SK-N-SH (cell line): Measurements from ENCODE around the gene H2BK1. TPM values are rescaled to one million over a fixed set of nuclear protein-coding genes. Genes with fewer than 3 reads are reported as not detected.

Source experiments
- CTCF ChIA-PET: fragments of 300-600, 350-600 bp; formaldehyde crosslinking; extraction: SDS; loops from one replicate; lab custom pipeline; 2021; lab: Yijun Ruan, JAX
- POLR2A ChIA-PET: fragments of 350-600 bp; sonication (Branson Sonifier 250); formaldehyde crosslinking; extraction: SDS; loops from one replicate; lab custom pipeline; 2020; ENCODE audit warnings: antibody characterized with exemption, inconsistent platforms; lab: Yijun Ruan, JAX
- DNase-seq: peaks from one replicate; pipeline ENCODE4 v3.0.0; 2012
- H2AFZ ChIP-seq: fragments of 200-600 bp; sonication (generic); 2 replicates; pipeline ENCODE4 v1.8.1; 2016; ENCODE audit warnings: antibody characterized with exemption, mild to moderate bottlenecking, low read depth
- H3F3A ChIP-seq: fragments of 200-600 bp; sonication (generic); replicated peaks from 2 replicates; pipeline ENCODE3; 2016; ENCODE audit warnings: antibody characterized with exemption, mild to moderate bottlenecking; ENCODE audit not compliant: insufficient read depth
- H3K27ac ChIP-seq, 2 experiments: fragments of 200-500 bp in 1 of 2; fragments of 200-600 bp in 1 of 2; sonication (Bioruptor generic) in 1 of 2; sonication (generic), shearing (Covaris generic) in 1 of 2; 2 replicates each; pipeline versions ENCODE4 v1.5.1 to v1.6.1; 2014 to 2016; ENCODE audit warnings: low read depth in 2 of 2, inconsistent platforms in 1 of 2, low read length in 1 of 2, mild to moderate bottlenecking in 1 of 2, mixed read lengths in 1 of 2
- H3K27me3 ChIP-seq: fragments of 200-600 bp; sonication (generic), shearing (Covaris generic); 2 replicates; pipeline ENCODE4 v1.6.1; 2016; ENCODE audit warnings: mixed run types; ENCODE audit not compliant: insufficient read depth
- H3K36me3 ChIP-seq, 2 experiments: fragments of 200-500 bp in 1 of 2; fragments of 200-600 bp in 1 of 2; sonication (Bioruptor generic) in 1 of 2; sonication (generic) in 1 of 2; replicated peaks in 1 of 2; 2 replicates each; pipeline versions ENCODE3 to v1.5.1; 2014 to 2016; ENCODE audit warnings: low read length in 1 of 2, mild to moderate bottlenecking in 1 of 2; ENCODE audit not compliant: insufficient read depth in 2 of 2, control insufficient read depth in 1 of 2
- H3K4me1 ChIP-seq, 2 experiments: fragments of 200-500 bp in 1 of 2; fragments of 200-600 bp in 1 of 2; sonication (Bioruptor generic) in 1 of 2; sonication (generic), shearing (Covaris generic) in 1 of 2; 2 replicates each; pipeline versions ENCODE4 v1.5.1 to v1.6.1; 2014 to 2016; ENCODE audit warnings: low read depth in 1 of 2, low read length in 1 of 2, mixed run types in 1 of 2; ENCODE audit not compliant: insufficient read depth in 2 of 2, control insufficient read depth in 1 of 2
- H3K4me2 ChIP-seq: fragments of 200-600 bp; sonication (generic), shearing (Covaris generic); 2 replicates; pipeline ENCODE4 v1.6.1; 2017; ENCODE audit warnings: mixed run types
- H3K4me3 ChIP-seq, 2 experiments: fragments of 200-500 bp in 1 of 2; fragments of 200-600 bp in 1 of 2; sonication (Bioruptor generic) in 1 of 2; sonication (generic), shearing (Covaris generic) in 1 of 2; 2 replicates each; pipeline versions ENCODE4 v1.5.1 to v1.8.1; 2014 to 2016; ENCODE audit warnings: low read depth in 2 of 2, inconsistent platforms in 1 of 2, low read length in 1 of 2, mild to moderate bottlenecking in 1 of 2, mixed read lengths in 1 of 2, moderate library complexity in 1 of 2
- H3K79me2 ChIP-seq: fragments of 200-600 bp; sonication (generic); 2 replicates; pipeline ENCODE4 v1.8.1; 2017; ENCODE audit warnings: mild to moderate bottlenecking; ENCODE audit not compliant: insufficient read depth
- H3K9ac ChIP-seq: fragments of 200-600 bp; sonication (generic); 2 replicates; pipeline ENCODE4 v1.6.1; 2017; ENCODE audit warnings: mixed run types
- H3K9me2 ChIP-seq: fragments of 200-600 bp; sonication (generic); 2 replicates; pipeline ENCODE4 v1.6.1; 2017; ENCODE audit warnings: mixed run types
- H3K9me3 ChIP-seq: fragments of 200-600 bp; sonication (generic); 2 replicates; pipeline ENCODE4 v1.6.1; 2017; ENCODE audit warnings: mixed run types, mild to moderate bottlenecking, moderate library complexity
- H4K20me1 ChIP-seq: fragments of 200-600 bp; sonication (generic); 2 replicates; pipeline ENCODE4 v1.6.1; 2017; ENCODE audit warnings: mild to moderate bottlenecking, mixed run types; ENCODE audit not compliant: insufficient read depth
- CHD2 ChIP-seq: fragments of 150-350 bp; IDR thresholded peaks from 2 replicates; pipeline ENCODE4 v1.6.1; 2018; ENCODE audit warnings: low read length; ENCODE audit not compliant: partially characterized antibody
- FOSL2 ChIP-seq: IDR thresholded peaks from 2 replicates; pipeline ENCODE4 v1.4.0; 2012; ENCODE audit warnings: low read depth, mild to moderate bottlenecking, moderate library complexity, borderline replicate concordance
- FOXM1 ChIP-seq: IDR thresholded peaks from 2 replicates; pipeline ENCODE4 v1.4.0; 2012; ENCODE audit warnings: low read depth, mild to moderate bottlenecking
- GATA2 ChIP-seq: sonication (generic); formaldehyde crosslinking; IDR thresholded peaks from 2 replicates; pipeline ENCODE4 v1.5.0; 2020; ENCODE audit warnings: mild to moderate bottlenecking, missing genetic modification reagents
- JUND ChIP-seq: IDR thresholded peaks from 2 replicates; pipeline ENCODE4 v1.4.0; 2012
- MXI1 ChIP-seq: IDR thresholded peaks from 2 replicates; pipeline ENCODE4 v1.6.1; 2012; ENCODE audit warnings: mild to moderate bottlenecking, low read depth, low read length, improper control_type of control experiment
- RAD21 ChIP-seq: IDR thresholded peaks from 2 replicates; pipeline ENCODE4 v1.6.1; 2012; ENCODE audit warnings: mild to moderate bottlenecking, low read length
- RCOR1 ChIP-seq: fragments of 150-350 bp; IDR thresholded peaks from 2 replicates; pipeline ENCODE4 v1.6.1; 2017; ENCODE audit warnings: antibody characterized with exemption, low read length
- RXRA ChIP-seq: IDR thresholded peaks from 2 replicates; pipeline ENCODE4 v1.4.0; 2012; ENCODE audit warnings: low read depth, mild to moderate bottlenecking, borderline replicate concordance
- SMC3 ChIP-seq: IDR thresholded peaks from 2 replicates; pipeline ENCODE4 v1.6.1; 2012; ENCODE audit warnings: low read depth, low read length, improper control_type of control experiment
- TEAD4 ChIP-seq: IDR thresholded peaks from 2 replicates; pipeline ENCODE4 v1.4.0; 2012; ENCODE audit warnings: mild to moderate bottlenecking, borderline replicate concordance; ENCODE audit not compliant: insufficient read depth
- USF1 ChIP-seq: IDR thresholded peaks from 2 replicates; pipeline ENCODE4 v1.4.0; 2012; ENCODE audit warnings: low read depth, borderline replicate concordance
- USF2 ChIP-seq: fragments of 150-350 bp; IDR thresholded peaks from 2 replicates; pipeline ENCODE4 v1.6.1; 2017; ENCODE audit warnings: antibody characterized with exemption, low read length, low read depth, borderline replicate concordance
- YY1 ChIP-seq: IDR thresholded peaks from 2 replicates; pipeline ENCODE4 v1.4.0; 2012; ENCODE audit warnings: low read depth, mild to moderate bottlenecking
- WGBS: methylation state at CpG from one replicate; pipeline ENCODE4 v1.1.6; 2017; ENCODE audit warnings: low lambda C conversion rate; 5-methylcytosine and 5-hydroxymethylcytosine counted together
- polyA plus RNA-seq, 3 experiments: library from polyadenylated mRNA; depleted of rRNA; stranded (reverse); fragments of >200 nt; gene quantifications; 2 replicates each; pipeline ENCODE4 v1.2.3, GENCODE V29; 2012
- TF ChIP-seq, protein P1 (sequence below): IDR thresholded peaks from 2 replicates; pipeline ENCODE4; 2012
- TF ChIP-seq, protein P2 (sequence below): IDR thresholded peaks from 2 replicates; pipeline ENCODE4 v1.4.0; 2012; ENCODE audit warnings: low read depth

Gene H2BK1
- polyA plus RNA-seq, 1 of the 3 experiments (the other 2 are of a cell fraction) = not detected

DNA sequence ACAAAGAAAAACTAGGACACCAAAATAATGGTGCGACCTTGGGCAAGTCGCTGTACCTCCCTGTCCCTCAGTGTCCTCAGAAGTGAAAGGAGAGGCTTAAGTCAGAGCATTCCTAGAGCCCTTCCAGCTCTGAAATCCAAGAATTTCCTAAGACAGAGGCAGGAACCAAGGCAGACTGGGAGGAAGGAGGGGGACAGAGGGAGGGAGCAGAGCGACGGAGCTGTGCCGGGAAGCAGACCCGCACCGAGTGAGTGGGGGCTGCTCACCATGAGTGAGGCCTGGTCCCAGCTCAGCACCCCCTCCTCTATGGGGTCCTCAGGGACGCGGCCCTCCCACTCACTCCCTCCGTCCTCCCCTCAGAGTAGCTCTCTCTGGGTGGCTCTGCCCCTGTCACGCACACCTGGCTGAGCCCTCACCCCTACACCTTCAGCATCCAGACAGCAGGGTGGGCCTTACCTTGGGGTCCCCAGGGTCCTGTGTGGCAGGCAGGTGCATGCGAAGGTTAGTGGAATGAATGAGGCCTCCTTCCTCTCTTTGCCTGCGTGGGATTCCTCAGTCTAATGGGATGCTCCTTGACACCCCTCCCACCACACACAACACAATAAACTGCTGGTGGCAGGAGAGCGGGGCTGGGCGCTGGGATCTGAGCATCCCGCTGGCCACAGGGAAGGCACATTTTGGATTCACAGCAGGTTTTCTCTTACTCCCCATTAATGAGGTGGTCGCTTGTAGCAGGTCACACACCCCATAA is 42.8 kb upstream of the H2BK1 start:
- Histone ChIP-seq H3K4me1 (peaks cover 21 to 33% of the 10 kb centered on the region in 2 experiments; a peak in 3 of 4 replicates), H3K27ac (peak overlapping the region in 1 of 2 experiments; percentile 76; a peak in 1 of 4 replicates), H3K27me3 (no peaks in the 10 kb centered on the region), H3K4me2 (peak overlapping the region; percentile 83), H3K9me2 (no peaks in the 10 kb centered on the region), H3K79me2 (no peaks in the 10 kb centered on the region; the same call in 1 of the 2 replicates), H3K9me3 (no peaks in the 10 kb centered on the region), H3K9ac (peak overlapping the region; percentile 83; the same call in 1 of the 2 replicates), H4K20me1 (no peaks in the 10 kb centered on the region), H2AFZ (no peak overlapping the region; the same call in 1 of the 2 replicates), H3K36me3 (no peaks in the 10 kb centered on the region), H3F3A (peaks cover 12% of the 10 kb centered on the region), H3K4me3 (peak overlapping the region in 1 of 2 experiments; percentile 87; a peak in 1 of 4 replicates)
- TF ChIP-seq, protein P1, sequence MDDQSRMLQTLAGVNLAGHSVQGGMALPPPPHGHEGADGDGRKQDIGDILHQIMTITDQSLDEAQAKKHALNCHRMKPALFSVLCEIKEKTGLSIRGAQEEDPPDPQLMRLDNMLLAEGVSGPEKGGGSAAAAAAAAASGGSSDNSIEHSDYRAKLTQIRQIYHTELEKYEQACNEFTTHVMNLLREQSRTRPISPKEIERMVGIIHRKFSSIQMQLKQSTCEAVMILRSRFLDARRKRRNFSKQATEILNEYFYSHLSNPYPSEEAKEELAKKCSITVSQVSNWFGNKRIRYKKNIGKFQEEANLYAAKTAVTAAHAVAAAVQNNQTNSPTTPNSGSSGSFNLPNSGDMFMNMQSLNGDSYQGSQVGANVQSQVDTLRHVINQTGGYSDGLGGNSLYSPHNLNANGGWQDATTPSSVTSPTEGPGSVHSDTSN = no peak
- no peak for TF ChIP-seq USF2
- CTCF ChIA-PET = interaction anchor here (1.1 to 2.4 kb wide), 7 partner anchors 10 to 165 kb away, joined by 4 to 22 read pairs (median 6); no protein-coding TSS in a partner anchor
- POLR2A ChIA-PET = interaction anchor here (0.6 to 2.0 kb wide), 5 partner anchors 8 to 24 kb away, joined by 3 to 9 read pairs (median 8); partner anchors contain the start of gene CHPF2
- DNase-seq = no peak
- 97% methylated on average over 16 of the region's 17 CpGs for WGBS

DNA sequence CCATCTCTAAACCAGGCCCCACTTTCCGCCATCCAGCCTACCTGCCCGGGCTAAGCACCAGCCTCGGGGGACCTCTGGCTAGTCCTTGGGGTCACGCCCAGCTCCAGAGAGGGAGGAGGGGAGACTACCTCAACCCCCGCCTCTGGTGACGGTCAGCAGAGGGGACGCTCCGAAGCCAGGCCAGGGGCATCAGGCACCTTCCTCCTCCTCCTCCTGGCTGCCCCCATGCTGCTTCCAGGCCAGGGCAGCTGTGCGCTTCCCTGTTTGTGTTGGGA is 42.2 kb upstream of the H2BK1 start:
- peak overlapping the region; percentile 83 for H3K9ac ChIP-seq
- H2AFZ ChIP-seq = peak overlapping the region; percentile 90
- H4K20me1 ChIP-seq = no peaks in the 10 kb centered on the region
- peaks cover 4% of the 10 kb centered on the region; the same call in 1 of the 2 replicates for H3K79me2 ChIP-seq
- peak; percentile 69 for DNase-seq
- no peaks in the 10 kb centered on the region for H3K9me2 ChIP-seq
- H3K27ac ChIP-seq = peak overlapping the region; percentile 76 to 81
- POLR2A ChIA-PET = interaction anchor here (0.6 to 2.0 kb wide), 9 partner anchors 8 to 512 kb away, joined by 3 to 9 read pairs (median 7); partner anchors contain the start of genes ABCF2 and CHPF2
- H3K4me2 ChIP-seq = peak overlapping the region; percentile 83
- H3K9me3 ChIP-seq = no peaks in the 10 kb centered on the region
- WGBS = 70% methylated on average over 6 of the region's 9 CpGs
- no peaks in the 10 kb centered on the region for H3K27me3 ChIP-seq
- peak overlapping the region; percentile 56 to 87 for H3K4me3 ChIP-seq
- peaks cover 24 to 40% of the 10 kb centered on the region in 2 experiments; a peak in 3 of 4 replicates for H3K4me1 ChIP-seq
- TF ChIP-seq YY1 (no peak), USF2 (no peak), SMC3 (no peak), FOSL2 (no peak), MXI1 (no peak), TEAD4 (no peak), USF1 (no peak), FOXM1 (no peak), JUND (no peak), RCOR1 (no peak), RXRA (no peak), CHD2 (no peak), RAD21 (no peak), GATA2 (CRISPR knock-in tag) (no peak)
- TF ChIP-seq, protein P2, sequence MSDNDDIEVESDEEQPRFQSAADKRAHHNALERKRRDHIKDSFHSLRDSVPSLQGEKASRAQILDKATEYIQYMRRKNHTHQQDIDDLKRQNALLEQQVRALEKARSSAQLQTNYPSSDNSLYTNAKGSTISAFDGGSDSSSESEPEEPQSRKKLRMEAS = no peak
- H3F3A ChIP-seq = peaks cover 12% of the 10 kb centered on the region
- H3K36me3 ChIP-seq = no peaks in the 10 kb centered on the region
- CTCF ChIA-PET = interaction anchor here (0.6 to 3.0 kb wide), 12 partner anchors 9 to 165 kb away, joined by 3 to 22 read pairs (median 6); partner anchors contain the start of gene ABCF2
